Measurements from ENCODE around the gene ZBTB46.

GRCh38 chr20:63737695-63737944 is 93.4 kb downstream of the ZBTB46 start:
- TF ChIP-seq CTCF (IDR thresholded peaks at IDR 0.05) (no peak), POLR2A (IDR thresholded peaks at IDR 0.05) (no peak)

Measured in lower leg skin (tissue), 3 donors.